Progenitor cell of endocrine pancreas (in vitro differentiated cells): ENCODE results near the gene PIK3R5. TPM values are rescaled to one million over a fixed set of nuclear protein-coding genes. Genes with fewer than 3 reads are reported as not detected.

Experiments
- DNase-seq: peaks from one replicate; pipeline ENCODE4 v3.0.0; 2021; ENCODE audit warnings: low spot score; ENCODE audit not compliant: unreplicated experiment
- H3K27ac Mint-ChIP-seq: 2 replicates; pipeline ENCODE4 v1.8.0; 2021; ENCODE audit warnings: mild to moderate bottlenecking, moderate library complexity, mixed read lengths
- H3K27me3 Mint-ChIP-seq: 2 replicates; pipeline ENCODE4 v1.8.0; 2021; ENCODE audit warnings: mixed read lengths
- H3K36me3 Mint-ChIP-seq: 2 replicates; pipeline ENCODE4 v1.8.0; 2022; ENCODE audit warnings: mixed read lengths; ENCODE audit not compliant: insufficient read depth
- H3K4me1 Mint-ChIP-seq: 2 replicates; pipeline ENCODE4 v1.8.0; 2021; ENCODE audit warnings: low read depth, mixed read lengths
- H3K4me3 Mint-ChIP-seq: 2 replicates; pipeline ENCODE4 v1.8.0; 2021; ENCODE audit warnings: low read depth, mild to moderate bottlenecking, moderate library complexity, mixed read lengths
- H3K9me3 Mint-ChIP-seq: 2 replicates; pipeline ENCODE4 v1.8.0; 2021; ENCODE audit warnings: low read depth, mixed read lengths
- CTCF ChIP-seq: fragments of 200-600 bp; sonication (generic); IDR thresholded peaks from one replicate; pipeline ENCODE4 v1.5.0; 2021; ENCODE audit warnings: antibody characterized with exemption, mild to moderate bottlenecking; ENCODE audit not compliant: unreplicated experiment
- total RNA-seq: library from RNA; stranded (reverse); gene quantifications from 2 replicates; pipeline ENCODE4 v1.2.1, GENCODE V29; 2021

The PIK3R5 gene
- total RNA-seq, 1 donor from 2014 or later = 0.50 TPM

DNA sequence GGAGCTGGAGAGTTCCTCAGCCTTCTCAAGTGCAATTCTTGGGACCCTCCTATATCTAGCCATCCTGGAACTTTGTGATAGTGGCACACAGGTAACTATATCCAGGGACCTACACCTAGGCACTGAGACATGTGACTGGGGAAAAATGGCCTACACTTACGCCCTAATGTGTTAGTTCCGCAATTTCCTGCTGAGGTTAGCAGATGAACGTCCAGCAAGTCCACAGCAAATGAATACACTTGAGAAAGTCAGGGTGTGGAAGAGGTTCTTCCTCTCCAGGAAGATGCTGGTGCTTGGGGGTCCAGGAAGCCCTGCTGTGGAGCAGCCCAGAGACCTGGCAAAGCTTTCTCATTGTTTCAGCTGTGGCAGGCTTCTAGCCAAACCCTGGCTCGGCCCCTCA, 20.8 kb downstream of the PIK3R5 start:
- no peaks in the 10 kb centered on the region for H3K4me1 Mint-ChIP-seq
- no peak overlapping the region for H3K27ac Mint-ChIP-seq
- H3K36me3 Mint-ChIP-seq = no peaks in the 10 kb centered on the region
- no peak for TF ChIP-seq CTCF
- peaks cover 4% of the 10 kb centered on the region for H3K9me3 Mint-ChIP-seq
- DNase-seq = no peak
- H3K4me3 Mint-ChIP-seq = no peak overlapping the region
- peaks cover 44% of the 10 kb centered on the region for H3K27me3 Mint-ChIP-seq

DNA sequence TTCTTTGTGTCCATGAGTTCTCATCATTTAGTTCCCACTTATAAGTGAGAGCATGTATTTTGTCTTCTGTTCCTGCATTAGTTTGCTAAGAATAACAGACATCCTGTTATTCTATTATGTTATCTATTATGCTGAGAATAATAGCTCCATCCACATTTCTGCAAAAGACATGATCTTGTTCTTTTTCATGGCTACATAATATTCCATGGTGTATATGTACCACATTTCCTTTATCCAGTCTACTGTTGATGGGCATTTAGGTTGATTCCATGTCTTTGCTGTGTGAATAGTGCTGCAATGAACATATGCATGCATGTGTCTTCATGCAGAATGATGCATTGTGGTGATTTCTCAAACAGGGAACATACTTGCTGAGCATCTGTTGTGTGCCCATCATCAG, 21.4 kb downstream of the PIK3R5 start:
- Mint-ChIP-seq H3K27me3 (peaks cover 46% of the 10 kb centered on the region), H3K4me3 (no peak overlapping the region), H3K9me3 (peaks cover 4% of the 10 kb centered on the region), H3K36me3 (no peaks in the 10 kb centered on the region), H3K27ac (no peak overlapping the region), H3K4me1 (no peaks in the 10 kb centered on the region)
- DNase-seq = no peak
- no peak for TF ChIP-seq CTCF

DNA sequence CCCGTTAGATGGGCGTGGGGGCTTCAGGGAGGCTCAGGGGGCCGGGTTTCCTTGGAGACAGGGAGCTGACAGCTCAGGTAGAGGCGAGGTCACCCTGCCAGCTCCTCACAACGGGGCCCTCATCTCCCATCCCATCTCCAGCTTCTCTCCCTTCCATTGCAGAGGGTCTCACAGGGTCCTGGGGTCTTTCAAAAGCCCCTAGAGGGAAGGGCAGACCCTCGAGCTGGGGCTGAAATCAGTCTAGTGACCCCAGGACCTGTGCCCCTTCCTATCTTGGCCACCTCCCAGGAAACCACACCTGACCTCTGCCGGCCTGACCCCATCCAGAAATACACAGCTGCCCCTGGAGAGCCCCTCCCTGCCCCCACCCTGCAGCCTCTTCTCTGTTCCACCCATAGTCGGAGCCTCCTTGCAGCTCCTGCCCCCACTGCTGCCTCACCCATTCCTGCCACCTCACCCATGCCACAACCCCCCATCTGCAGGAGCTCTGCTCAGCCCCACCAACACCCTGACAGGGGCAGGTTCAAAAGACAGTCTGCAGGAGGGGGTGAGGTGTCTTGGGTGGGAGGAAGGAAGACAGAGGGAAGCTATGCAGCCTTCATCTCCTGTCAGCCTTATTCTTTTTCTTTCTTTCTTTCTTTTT, 23.4 kb downstream of the PIK3R5 start:
- no peaks in the 10 kb centered on the region for H3K36me3 Mint-ChIP-seq
- no peak for TF ChIP-seq CTCF
- H3K9me3 Mint-ChIP-seq = no peaks in the 10 kb centered on the region
- H3K4me3 Mint-ChIP-seq = no peak overlapping the region
- H3K27ac Mint-ChIP-seq = no peak overlapping the region
- H3K27me3 Mint-ChIP-seq = peaks cover 37% of the 10 kb centered on the region
- DNase-seq = no peak
- H3K4me1 Mint-ChIP-seq = no peaks in the 10 kb centered on the region

DNA sequence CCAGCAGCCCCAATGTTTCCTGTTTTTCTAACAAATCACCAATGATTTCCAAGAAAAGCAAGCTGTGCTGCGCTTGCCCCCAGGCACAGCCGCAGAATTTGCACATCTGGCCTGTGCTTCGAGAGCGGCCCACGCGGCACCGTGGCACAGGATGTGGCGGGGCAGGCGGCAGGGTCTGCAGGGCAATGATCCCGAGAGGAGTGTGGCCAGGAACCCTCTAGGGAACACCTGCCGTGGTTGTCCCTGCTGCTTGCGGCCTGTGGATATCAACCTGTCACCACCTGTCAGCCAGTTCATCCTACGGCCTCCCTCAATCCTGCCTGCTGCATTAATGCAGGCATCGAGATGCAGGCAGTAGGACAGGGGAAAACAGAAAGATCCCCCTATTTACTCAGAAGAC, 24.0 kb downstream of the PIK3R5 start:
- Mint-ChIP-seq H3K4me3 (no peak overlapping the region), H3K4me1 (no peaks in the 10 kb centered on the region), H3K36me3 (no peaks in the 10 kb centered on the region), H3K9me3 (no peaks in the 10 kb centered on the region), H3K27me3 (peaks cover 31% of the 10 kb centered on the region), H3K27ac (no peak overlapping the region)
- no peak for TF ChIP-seq CTCF
- DNase-seq = no peak

GRCh38 chr17:8940866-8941471, 24.5 kb downstream of the PIK3R5 start:
- H3K4me3 Mint-ChIP-seq = no peak overlapping the region
- peaks cover 31% of the 10 kb centered on the region for H3K27me3 Mint-ChIP-seq
- TF ChIP-seq CTCF = no peak
- H3K4me1 Mint-ChIP-seq = no peaks in the 10 kb centered on the region
- no peaks in the 10 kb centered on the region for H3K9me3 Mint-ChIP-seq
- no peak for DNase-seq
- H3K36me3 Mint-ChIP-seq = no peaks in the 10 kb centered on the region
- no peak overlapping the region for H3K27ac Mint-ChIP-seq
